Lung (tissue), 12 donors: ENCODE data around the gene INSC. TPM values are rescaled to one million over a fixed set of nuclear protein-coding genes. Genes with fewer than 3 reads are reported as not detected.

Experiments used
- ATAC-seq: fragments of 200-7000 bp; cut with Tn5 transposase; one replicate; pipeline ENCODE4 v1.9.1; 2020; ENCODE audit warnings: moderate number of reproducible peaks; ENCODE audit not compliant: insufficient read depth, low FRiP score
- DNase-seq, 3 donors: peaks; one replicate each; pipeline ENCODE4 v3.0.0-alpha.2; 2013 to 2017
- H3K27ac ChIP-seq, 2 donors: one replicate each; pipeline ENCODE4 v1.5.1; 2013; ENCODE audit warnings: mild to moderate bottlenecking in 2 of 2, moderate library complexity in 2 of 2, control low read depth in 1 of 2, inconsistent platforms in 1 of 2, low read depth in 1 of 2, low read length in 1 of 2
- H3K27me3 ChIP-seq, 3 donors: one replicate each; pipeline ENCODE4 v1.5.1; 2013; ENCODE audit warnings: low read length in 2 of 3; ENCODE audit not compliant: control insufficient read depth in 3 of 3, insufficient read depth in 3 of 3
- H3K36me3 ChIP-seq, 4 donors: one replicate each; pipeline ENCODE4 v1.5.1; 2013; ENCODE audit warnings: low read length in 4 of 4, mild to moderate bottlenecking in 1 of 4, moderate library complexity in 1 of 4; ENCODE audit not compliant: control insufficient read depth in 4 of 4, insufficient read depth in 4 of 4
- H3K4me1 ChIP-seq, 5 donors: one replicate each; pipeline ENCODE4 v1.5.1; 2013; ENCODE audit warnings: low read length in 5 of 5, mild to moderate bottlenecking in 2 of 5, moderate library complexity in 1 of 5; ENCODE audit not compliant: control insufficient read depth in 5 of 5, insufficient read depth in 5 of 5
- H3K4me3 ChIP-seq: one replicate; pipeline ENCODE4 v1.5.1; 2013; ENCODE audit warnings: mild to moderate bottlenecking, control low read depth, moderate library complexity
- H3K9ac ChIP-seq, 2 donors: one replicate each; pipeline ENCODE4 v1.5.1; 2013; ENCODE audit warnings: low read length in 2 of 2, control low read depth in 1 of 2; ENCODE audit not compliant: insufficient read depth in 1 of 2
- H3K9me3 ChIP-seq, 4 donors: one replicate each; pipeline ENCODE4 v1.5.1; 2013; ENCODE audit warnings: low read length in 3 of 4, mild to moderate bottlenecking in 1 of 4, moderate library complexity in 1 of 4; ENCODE audit not compliant: control insufficient read depth in 4 of 4, insufficient read depth in 3 of 4
- CTCF ChIP-seq: IDR thresholded peaks from 2 replicates; pipeline ENCODE4 v1.5.1; 2012; ENCODE audit warnings: mild to moderate bottlenecking; ENCODE audit errors: control extremely low read depth, extremely low read depth
- WGBS, 2 donors: extraction: QIAGEN DNeasy Blood & Tissue Kit; methylation state at CpG; one replicate each; pipeline ENCODE4 v1.1.7; 2013; 5-methylcytosine and 5-hydroxymethylcytosine counted together
- polyA plus RNA-seq, 2 donors: library from polyadenylated mRNA; stranded (reverse); fragments of 200-250 nt; gene quantifications; one replicate each; pipeline ENCODE4 v1.2.1, GENCODE V29; 2013
- total RNA-seq, 2 donors: library from RNA; depleted of rRNA in 1 of 2; stranded (reverse); fragments of >200 nt in 1 of 2; gene quantifications; one replicate each; pipeline ENCODE4 v1.2.1, GENCODE V29; 2014 to 2021
- donor health status: control.
- donor health status: control.
- donor health status: Bipolar disorder and iron deficiency.
- donor health status: healthy.
- donor health status: DM: yes; HTN: yes; CAD: no.

Gene INSC
- total and polyA plus RNA-seq, 4 donors, result 0.49 to 0.91 (median 0.73) TPM

GRCh38 chr11:15293975-15294620 is 179.4 kb downstream of the INSC start:
- Histone ChIP-seq H3K9ac (no peak overlapping the region), H3K27me3 (no peaks in the 10 kb centered on the region), H3K4me3 (no peak overlapping the region), H3K4me1 (peaks cover 0 to 2% (median 0%) of the 10 kb centered on the region in 5 donors), H3K27ac (no peak overlapping the region), H3K9me3 (no peaks in the 10 kb centered on the region), H3K36me3 (no peaks in the 10 kb centered on the region)
- WGBS, 2 donors, result 86 to 87% methylated on average over 1 of the region's 1 CpG
- no peak for ATAC-seq
- TF ChIP-seq CTCF, result no peak
- peak in 1 of 3 donors; percentile 28 for DNase-seq

- ATAC-seq (no peak), DNase-seq (no peak)
- Histone ChIP-seq H3K27ac (no peak overlapping the region), H3K4me3 (no peak overlapping the region), H3K9me3 (no peaks in the 10 kb centered on the region), H3K27me3 (no peaks in the 10 kb centered on the region), H3K36me3 (no peaks in the 10 kb centered on the region), H3K9ac (no peak overlapping the region), H3K4me1 (peaks cover 0 to 2% (median 0%) of the 10 kb centered on the region in 5 donors)
- WGBS, 2 donors, result 21 to 32% methylated on average over 1 of the region's 1 CpG
- TF ChIP-seq CTCF, result no peak
Measured at GRCh38 chr11:15295695-15296094, 181.0 kb downstream of the INSC start.

Other genes with a start within 250 kb of the INSC start
- gene CYP2R1, start 222.7 kb upstream of the INSC start, total RNA-seq, result 10 to 100 TPM; 18.5 to 19.9 TPM
- 10 to 100 TPM in 1 of 2 donors, 1 to 10 TPM in 1; 9.9 to 33.4 TPM for gene CYP2R1, start 222.7 kb upstream of the INSC start, polyA plus RNA-seq
- 1 to 10 TPM; 3.4 to 8.4 TPM for gene CALCA, start 142.6 kb upstream of the INSC start, total RNA-seq
- gene CALCA, start 142.6 kb upstream of the INSC start, polyA plus RNA-seq, result 1 to 10 TPM; 3.0 to 6.2 TPM
- under 1 TPM; 0.11 to 0.25 TPM for gene CALCB, start 41.3 kb upstream of the INSC start, total RNA-seq
- gene CALCB, start 41.3 kb upstream of the INSC start, polyA plus RNA-seq, result under 1 TPM in 1 of 2 donors, not detected in 1; 0.09 TPM